Measurements from ENCODE around the gene STUB1. TPM values are rescaled to one million over a fixed set of nuclear protein-coding genes. Genes with fewer than 3 reads are reported as not detected.
A peak's percentile ranks its signal among the peaks of the same experiment; 100 is the strongest.

Gene STUB1
- total RNA-seq, 3 donors from 2014 or later = 127 to 184 (median 175) TPM

GRCh38 chr16:637081-638018 is 42.9 kb upstream of the STUB1 start:
- Histone ChIP-seq H3K27me3 (no peaks in the 10 kb centered on the region), H3K9me3 (no peaks in the 10 kb centered on the region), H3K27ac (peak overlapping the region; percentile 93 to 95), H3K4me1 (peaks cover 0 to 3% of the 10 kb centered on the region in 2 donors), H3K4me3 (peak overlapping the region; percentile 79 to 90 (median 87)), H3K36me3 (no peaks in the 10 kb centered on the region)
- TF ChIP-seq CTCF (IDR thresholded peaks at IDR 0.05) (no peak), POLR2AphosphoS5 (IDR thresholded peaks at IDR 0.05) (no peak), POLR2A (IDR thresholded peaks at IDR 0.05) (no peak)
- peak; percentile 85 to 96 for DNase-seq (ENCODE audit: low spot score in 2 of 2)
- intact Hi-C loops (cut with DNase I; ENCODE audit: low total_unique reads) = no loop called here

DNA sequence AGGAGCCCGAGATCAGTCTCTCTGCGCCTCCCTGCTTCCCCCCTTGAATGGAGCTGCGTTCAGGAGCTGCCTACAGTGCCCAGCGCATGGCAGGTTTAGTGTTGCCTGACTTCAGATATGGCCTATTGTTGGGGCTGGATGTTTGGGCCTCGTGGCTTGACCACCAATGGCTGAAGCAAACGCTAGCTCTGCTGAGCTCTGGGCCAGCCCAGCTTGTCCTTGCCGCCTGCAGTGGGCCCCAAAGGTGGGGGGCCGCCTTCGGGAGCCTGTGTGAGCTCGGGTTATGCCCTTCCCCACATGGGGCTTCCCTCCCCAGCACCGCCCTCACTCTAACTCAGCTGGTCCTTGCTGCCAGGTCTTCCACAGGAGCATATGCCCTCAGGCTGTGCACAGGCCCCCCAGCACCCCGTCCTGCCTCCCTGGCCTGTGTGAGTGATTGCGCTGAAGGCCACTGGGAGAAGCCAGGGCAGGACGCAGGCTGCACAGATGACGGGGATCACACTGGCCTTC is 42.1 kb upstream of the STUB1 start:
- intact Hi-C loops (cut with DNase I; ENCODE audit: low total_unique reads) = no loop called here
- TF ChIP-seq POLR2A (IDR thresholded peaks at IDR 0.05) (no peak), POLR2AphosphoS5 (IDR thresholded peaks at IDR 0.05) (no peak), CTCF (IDR thresholded peaks at IDR 0.05) (no peak)
- peaks cover 0 to 8% of the 10 kb centered on the region in 2 donors for H3K4me1 ChIP-seq
- H3K36me3 ChIP-seq = no peaks in the 10 kb centered on the region
- H3K4me3 ChIP-seq = peak overlapping the region in 1 of 3 donors; percentile 87
- no peaks in the 10 kb centered on the region for H3K27me3 ChIP-seq
- no peak for DNase-seq (ENCODE audit: low spot score in 2 of 2)
- peak overlapping the region in 1 of 2 donors; percentile 69 for H3K27ac ChIP-seq
- H3K9me3 ChIP-seq = no peaks in the 10 kb centered on the region

- intact Hi-C loops (cut with DNase I; ENCODE audit: low total_unique reads) = no loop called here
- Histone ChIP-seq H3K27me3 (no peaks in the 10 kb centered on the region), H3K4me1 (peaks cover 0 to 10% of the 10 kb centered on the region in 2 donors), H3K36me3 (no peaks in the 10 kb centered on the region), H3K9me3 (no peaks in the 10 kb centered on the region), H3K4me3 (no peak overlapping the region), H3K27ac (peak overlapping the region in 1 of 2 donors; percentile 69)
- TF ChIP-seq CTCF (IDR thresholded peaks at IDR 0.05) (no peak), POLR2A (IDR thresholded peaks at IDR 0.05) (no peak), POLR2AphosphoS5 (IDR thresholded peaks at IDR 0.05) (no peak)
- DNase-seq (ENCODE audit: low spot score in 2 of 2) = no peak
These were observed 41.4 kb upstream of the STUB1 start for GRCh38 chr16:638836-639235.

DNA sequence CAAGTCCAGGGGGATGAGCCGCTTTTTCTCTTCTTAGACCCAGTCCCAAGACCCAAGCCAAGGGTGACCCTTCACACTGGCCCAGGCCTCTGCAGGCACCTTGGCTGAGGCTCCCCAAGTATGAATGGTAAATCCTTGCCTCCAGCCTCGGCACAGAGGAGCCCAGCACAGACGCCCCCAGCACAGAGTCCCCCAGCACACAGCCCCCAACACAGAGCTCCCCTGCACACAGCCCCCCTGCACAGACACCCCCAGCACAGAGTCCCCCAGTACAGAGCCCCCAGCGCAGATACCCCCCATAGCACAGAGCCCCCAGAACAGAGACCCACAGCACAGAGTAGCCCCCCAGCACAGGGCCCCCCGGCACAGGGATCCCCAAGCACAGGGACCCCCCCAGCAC is 39.6 kb upstream of the STUB1 start:
- H3K27me3 ChIP-seq = no peaks in the 10 kb centered on the region
- DNase-seq (ENCODE audit: low spot score in 2 of 2) = no peak
- H3K27ac ChIP-seq = no peak overlapping the region
- H3K9me3 ChIP-seq = no peaks in the 10 kb centered on the region
- intact Hi-C loops (cut with DNase I; ENCODE audit: low total_unique reads) = no loop called here
- no peak overlapping the region for H3K4me3 ChIP-seq
- TF ChIP-seq POLR2AphosphoS5 (IDR thresholded peaks at IDR 0.05) (no peak), CTCF (IDR thresholded peaks at IDR 0.05) (no peak), POLR2A (IDR thresholded peaks at IDR 0.05) (no peak)
- peaks cover 0 to 7% of the 10 kb centered on the region in 2 donors for H3K4me1 ChIP-seq
- no peaks in the 10 kb centered on the region for H3K36me3 ChIP-seq
